Tibial nerve (tissue), 4 donors: ENCODE measurements around the gene RAD51. TPM values are rescaled to one million over a fixed set of nuclear protein-coding genes. Genes with fewer than 3 reads are reported as not detected.
A peak's percentile ranks its signal among the peaks of the same experiment; 100 is the strongest.

Experiments
- DNase-seq, 2 donors: peaks; one replicate each; pipeline ENCODE4 v3.0.0-alpha.2; 2019; ENCODE audit warnings: low spot score in 2 of 2
- H3K27ac ChIP-seq, 4 donors: fragments of 200-600 bp; sonication (generic) in 3 of 4; one replicate each; pipeline ENCODE4 v1.5.1; 2017 to 2019; ENCODE audit warnings: mild to moderate bottlenecking in 1 of 4
- H3K27me3 ChIP-seq, 2 donors: fragments of 200-600 bp; sonication (generic) in 1 of 2; one replicate each; pipeline versions ENCODE4 v1.5.1 to v1.6.0; 2017 to 2019
- H3K36me3 ChIP-seq, 3 donors: fragments of 200-600 bp; sonication (generic); one replicate each; pipeline ENCODE4 v1.5.1; 2018 to 2019
- H3K4me1 ChIP-seq, 4 donors: fragments of 200-600 bp; sonication (generic) in 3 of 4; one replicate each; pipeline ENCODE4 v1.5.1; 2017 to 2019
- H3K4me3 ChIP-seq, 4 donors: fragments of 200-600 bp; sonication (generic) in 3 of 4; one replicate each; pipeline ENCODE4 v1.5.1; 2017 to 2019; ENCODE audit warnings: mild to moderate bottlenecking in 1 of 4, moderate library complexity in 1 of 4
- H3K9me3 ChIP-seq, 4 donors: fragments of 200-600 bp; sonication (generic) in 3 of 4; one replicate each; pipeline ENCODE4 v1.5.1; 2017 to 2019
- CTCF ChIP-seq, 5 experiments: fragments of 200-600 bp in 3 of 5; fragments of 450-650 bp in 2 of 5; sonication (generic) in 3 of 5; IDR thresholded peaks; one replicate each; pipeline ENCODE4 v1.5.1; 2016 to 2019; ENCODE audit warnings: antibody characterized with exemption in 5 of 5, mild to moderate bottlenecking in 3 of 5, moderate library complexity in 2 of 5
- EP300 ChIP-seq, 2 donors: sonication (generic); formaldehyde crosslinking; IDR thresholded peaks; one replicate each; pipeline ENCODE4 v1.6.1; 2017; ENCODE audit warnings: antibody characterized with exemption in 2 of 2, mild to moderate bottlenecking in 1 of 2
- POLR2A ChIP-seq, 2 donors: fragments of 450-650 bp; IDR thresholded peaks; one replicate each; pipeline ENCODE4 v1.6.1; 2017; ENCODE audit warnings: antibody characterized with exemption in 2 of 2, mild to moderate bottlenecking in 2 of 2, moderate library complexity in 2 of 2
- WGBS, 2 donors: methylation state at CpG; one replicate each; pipeline ENCODE4 v1.1.5; 2018; 5-methylcytosine and 5-hydroxymethylcytosine counted together
- total RNA-seq, 4 donors: library from RNA; depleted of rRNA; stranded (reverse); fragments of >200 nt; gene quantifications; one replicate each; pipeline ENCODE4 v1.1.0, GENCODE V29; 2016

Gene RAD51
- total RNA-seq, 4 donors from 2014 or later, result 0.42 to 0.59 TPM; not detected in 2

- Histone ChIP-seq H3K36me3 (peaks cover 0 to 18% (median 0%) of the 10 kb centered on the region in 3 donors), H3K27ac (no peak overlapping the region), H3K4me3 (no peak overlapping the region), H3K4me1 (peaks cover 0 to 21% (median 14%) of the 10 kb centered on the region in 4 donors), H3K27me3 (no peaks in the 10 kb centered on the region), H3K9me3 (no peaks in the 10 kb centered on the region)
- WGBS, 2 donors, result 83 to 85% methylated on average over 4 of the region's 4 CpGs
- TF ChIP-seq CTCF (IDR thresholded peaks at IDR 0.05), result no peak
- TF ChIP-seq EP300 (IDR thresholded peaks at IDR 0.05), result no peak
- no peak for TF ChIP-seq POLR2A (IDR thresholded peaks at IDR 0.05)
- DNase-seq, result no peak
These were observed 3.2 kb upstream of the RAD51 start for GRCh38 chr15:40691737-40692136.

- Histone ChIP-seq H3K27me3 (no peaks in the 10 kb centered on the region), H3K9me3 (no peaks in the 10 kb centered on the region), H3K27ac (peak overlapping the region; percentile 97 to 100 (median 98)), H3K4me1 (peaks cover 0 to 21% (median 14%) of the 10 kb centered on the region in 4 donors), H3K36me3 (peaks cover 0 to 18% (median 0%) of the 10 kb centered on the region in 3 donors), H3K4me3 (peak overlapping the region; percentile 56 to 96 (median 84))
- DNase-seq, result no peak
- TF ChIP-seq POLR2A (IDR thresholded peaks at IDR 0.05) (no peak), EP300 (IDR thresholded peaks at IDR 0.05) (no peak), CTCF (IDR thresholded peaks at IDR 0.05) (no peak)
- 33 to 34% methylated on average over 31 of the region's 31 CpGs for WGBS, 2 donors
These were observed 878 bp upstream of the RAD51 start for GRCh38 chr15:40693904-40694687.

- Histone ChIP-seq H3K4me1 (peaks cover 0 to 21% (median 14%) of the 10 kb centered on the region in 4 donors), H3K27ac (peak overlapping the region in 2 of 4 donors; percentile 100), H3K36me3 (peaks cover 0 to 17% (median 0%) of the 10 kb centered on the region in 3 donors), H3K9me3 (no peaks in the 10 kb centered on the region), H3K27me3 (no peaks in the 10 kb centered on the region), H3K4me3 (peak overlapping the region; percentile 56 to 96 (median 84))
- TF ChIP-seq POLR2A (IDR thresholded peaks at IDR 0.05) (no peak), CTCF (IDR thresholded peaks at IDR 0.05) (no peak), EP300 (IDR thresholded peaks at IDR 0.05) (no peak)
- 0% methylated on average over 20 to 24 of the region's 24 CpGs for WGBS, 2 donors
- DNase-seq, result no peak
These were observed 506 bp downstream of the RAD51 start for GRCh38 chr15:40695469-40695890.

GRCh38 chr15:40696228-40696627, 1.3 kb downstream of the RAD51 start:
- Histone ChIP-seq H3K36me3 (peaks cover 0 to 13% (median 0%) of the 10 kb centered on the region in 3 donors), H3K4me1 (peaks cover 0 to 21% (median 14%) of the 10 kb centered on the region in 4 donors), H3K27ac (no peak overlapping the region), H3K27me3 (no peaks in the 10 kb centered on the region), H3K4me3 (no peak overlapping the region), H3K9me3 (no peaks in the 10 kb centered on the region)
- WGBS, 2 donors, result 83 to 86% methylated on average over 11 of the region's 11 CpGs
- TF ChIP-seq CTCF (IDR thresholded peaks at IDR 0.05) (no peak), EP300 (IDR thresholded peaks at IDR 0.05) (no peak), POLR2A (IDR thresholded peaks at IDR 0.05) (no peak)
- no peak for DNase-seq

- 90 to 94% methylated on average over 7 of the region's 7 CpGs for WGBS, 2 donors
- Histone ChIP-seq H3K4me3 (no peak overlapping the region), H3K4me1 (peaks cover 0 to 21% (median 14%) of the 10 kb centered on the region in 4 donors), H3K9me3 (no peaks in the 10 kb centered on the region), H3K27me3 (no peaks in the 10 kb centered on the region), H3K27ac (no peak overlapping the region), H3K36me3 (no peaks in the 10 kb centered on the region)
- no peak for DNase-seq
- TF ChIP-seq CTCF (IDR thresholded peaks at IDR 0.05), result no peak
These were observed 2.9 kb downstream of the RAD51 start for GRCh38 chr15:40697916-40698315.
